Activated B cell treated with CpG ODN at 0.5 μM for 24 hours (primary cell): ENCODE results near the gene DNAJC4. TPM values are rescaled to one million over a fixed set of nuclear protein-coding genes. Genes with fewer than 3 reads are reported as not detected.
A peak's percentile ranks its signal among the peaks of the same experiment; 100 is the strongest.

ENCODE experiments used
- ATAC-seq: fragments of 200-7000 bp; cut with Tn5 transposase; one replicate; pipeline ENCODE4 v1.10.0; 2021; ENCODE audit warnings: low read depth, mild to moderate bottlenecking, moderate library complexity
- CTCF ChIA-PET: fragments of 350-600 bp; sonication (Branson Sonifier 250); formaldehyde crosslinking; loops from one replicate; lab custom pipeline; 2021; ENCODE audit warnings: antibody characterized with exemption; lab: Charles Lee
- POLR2A ChIA-PET: fragments of 350-600 bp; sonication (Branson Sonifier 250); formaldehyde crosslinking; loops from one replicate; lab custom pipeline; 2021; ENCODE audit warnings: antibody characterized with exemption; lab: Charles Lee
- DNase-seq: peaks from one replicate; pipeline ENCODE4 v3.0.0; 2022
- H3K27ac Mint-ChIP-seq: one replicate; pipeline ENCODE4 v1.8.0; 2020; ENCODE audit warnings: mixed read lengths
- H3K27me3 Mint-ChIP-seq: one replicate; pipeline ENCODE4 v1.8.0; 2021; ENCODE audit warnings: mixed read lengths
- H3K36me3 Mint-ChIP-seq: one replicate; pipeline ENCODE4 v1.8.0; 2021; ENCODE audit warnings: low read depth, mixed read lengths
- H3K4me1 Mint-ChIP-seq: one replicate; pipeline ENCODE4 v1.8.0; 2021; ENCODE audit warnings: mixed read lengths
- H3K4me3 Mint-ChIP-seq: one replicate; pipeline ENCODE4 v1.8.0; 2020; ENCODE audit warnings: mild to moderate bottlenecking, mixed read lengths
- H3K9me3 Mint-ChIP-seq: one replicate; pipeline ENCODE4 v1.8.0; 2020; ENCODE audit warnings: mixed read lengths
- CTCF ChIP-seq: fragments of 200-600 bp; IDR thresholded peaks from one replicate; pipeline ENCODE4 v1.8.0; 2022; ENCODE audit warnings: antibody characterized with exemption, mild to moderate bottlenecking
- intact Hi-C: fragments of 100-400 bp; cut with micrococcal nuclease; formaldehyde crosslinking; loops from one replicate; pipeline ENCODE4 v1.15.1; 2024
- total RNA-seq: library from RNA; stranded (reverse); gene quantifications from 2 replicates; pipeline ENCODE4 v1.2.3, GENCODE V29; 2022

DNAJC4 gene
- total RNA-seq, 1 donor from 2014 or later = 53.3 TPM

DNA sequence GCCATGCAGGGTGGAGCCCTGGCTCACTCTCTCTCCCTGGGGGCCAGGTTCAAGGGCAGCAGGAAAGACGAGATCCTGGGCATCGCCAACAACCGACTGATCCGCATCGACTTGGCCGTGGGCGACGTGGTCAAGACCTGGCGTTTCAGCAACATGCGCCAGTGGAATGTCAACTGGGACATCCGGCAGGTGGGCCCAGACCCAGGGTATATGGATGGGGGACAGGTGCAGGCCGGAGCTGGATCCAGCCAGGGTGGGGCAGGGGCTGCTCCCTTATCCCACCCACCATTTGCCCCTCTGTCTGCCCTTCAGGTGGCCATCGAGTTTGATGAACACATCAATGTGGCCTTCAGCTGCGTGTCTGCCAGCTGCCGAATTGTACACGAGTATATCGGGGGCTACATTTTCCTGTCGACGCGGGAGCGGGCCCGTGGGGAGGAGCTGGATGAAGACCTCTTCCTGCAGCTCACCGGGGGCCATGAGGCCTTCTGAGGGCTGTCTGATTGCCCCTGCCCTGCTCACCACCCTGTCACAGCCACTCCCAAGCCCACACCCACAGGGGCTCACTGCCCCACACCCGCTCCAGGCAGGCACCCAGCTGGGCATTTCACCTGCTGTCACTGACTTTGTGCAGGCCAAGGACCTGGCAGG lies 7.2 kb upstream of the DNAJC4 start:
- H3K36me3 Mint-ChIP-seq = peaks cover 40% of the 10 kb centered on the region
- H3K27me3 Mint-ChIP-seq = no peaks in the 10 kb centered on the region
- intact Hi-C loops = no loop called here
- ATAC-seq (no peak), DNase-seq (no peak)
- H3K9me3 Mint-ChIP-seq = no peaks in the 10 kb centered on the region
- peaks cover 24% of the 10 kb centered on the region for H3K4me1 Mint-ChIP-seq
- CTCF ChIA-PET = interaction anchor here (5.0 kb wide), 1 partner anchor 17 kb away, joined by 34 read pairs; the partner anchor contains the start of gene FERMT3
- no peak for TF ChIP-seq CTCF
- POLR2A ChIA-PET = interaction anchor here (0.7 to 12.7 kb wide), 7 partner anchors 14 to 1436 kb away, joined by 3 to 191 read pairs (median 4); partner anchors contain the start of genes FERMT3, FKBP2, STIP1 and TMEM179B
- H3K27ac Mint-ChIP-seq = no peak overlapping the region
- H3K4me3 Mint-ChIP-seq = no peak overlapping the region

DNA sequence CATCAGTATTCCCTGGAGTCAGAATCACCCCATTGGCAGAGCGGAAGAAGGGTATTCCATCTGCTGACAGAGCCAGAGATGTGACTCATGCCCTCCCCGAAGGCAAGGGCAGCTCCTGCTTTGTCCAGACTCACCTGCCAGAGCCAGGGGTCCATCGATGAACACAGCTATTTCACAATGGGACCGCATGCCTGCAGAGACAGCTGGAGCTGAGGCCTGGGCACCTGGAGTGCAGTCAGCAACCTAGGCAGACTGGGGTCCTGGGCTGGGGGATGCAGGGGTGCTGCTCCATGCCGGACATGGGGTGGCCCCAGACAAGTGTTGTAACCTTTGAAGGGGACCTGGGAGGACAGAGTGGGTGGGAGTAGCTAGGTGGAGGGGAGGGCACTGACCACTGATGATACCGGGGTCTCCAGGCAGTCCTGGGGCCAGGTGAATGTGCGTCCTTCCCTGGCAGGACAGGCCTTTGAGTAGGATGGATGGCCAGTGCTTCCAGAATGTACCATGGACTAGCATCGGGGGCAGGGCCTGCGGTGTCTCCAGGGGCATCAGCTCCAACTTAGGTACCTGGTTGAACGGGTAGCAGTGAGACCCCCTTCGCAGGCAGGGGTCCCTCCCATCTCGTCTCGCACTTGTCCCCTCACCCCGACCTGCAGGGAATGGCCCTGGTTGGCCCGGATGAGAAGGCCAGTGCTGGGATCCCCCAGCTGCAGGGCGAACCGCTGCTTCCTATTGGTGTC lies 6.0 kb upstream of the DNAJC4 start:
- peaks cover 29% of the 10 kb centered on the region for H3K36me3 Mint-ChIP-seq
- peak overlapping the region; percentile 87 for H3K4me3 Mint-ChIP-seq
- peaks cover 29% of the 10 kb centered on the region for H3K4me1 Mint-ChIP-seq
- DNase-seq (no peak), ATAC-seq (no peak)
- intact Hi-C loops = no loop called here
- no peak for TF ChIP-seq CTCF
- no peaks in the 10 kb centered on the region for H3K9me3 Mint-ChIP-seq
- ChIA-PET POLR2A (interaction anchor here (0.6 to 12.7 kb wide), 8 partner anchors 8 to 548 kb away, joined by 3 to 191 read pairs (median 4); partner anchors contain the start of genes FERMT3, FKBP2, STIP1 and VEGFB), CTCF (interaction anchor here (1.6 to 5.0 kb wide), 2 partner anchors 12 to 18 kb away, joined by 3 to 34 read pairs; partner anchors contain the start of gene FERMT3)
- peak overlapping the region; percentile 79 for H3K27ac Mint-ChIP-seq
- H3K27me3 Mint-ChIP-seq = no peaks in the 10 kb centered on the region

- ATAC-seq = no peak
- intact Hi-C loops = loop anchor here (1.0 kb wide), 1 partner anchor 76 kb away; no protein-coding TSS in a partner anchor
- Mint-ChIP-seq H3K27me3 (no peaks in the 10 kb centered on the region), H3K36me3 (peaks cover 23% of the 10 kb centered on the region), H3K4me3 (peak overlapping the region; percentile 87), H3K27ac (peak overlapping the region; percentile 79), H3K4me1 (peaks cover 36% of the 10 kb centered on the region), H3K9me3 (no peaks in the 10 kb centered on the region)
- DNase-seq = no peak
- no peak for TF ChIP-seq CTCF
- ChIA-PET POLR2A (interaction anchor here (1.2 to 12.7 kb wide), 5 partner anchors 9 to 45 kb away, joined by 5 to 191 read pairs (median 36); partner anchors contain the start of genes FERMT3 and STIP1), CTCF (interaction anchor here (1.6 to 5.0 kb wide), 2 partner anchors 13 to 19 kb away, joined by 3 to 34 read pairs; partner anchors contain the start of gene FERMT3)
Measured at GRCh38 chr11:64224891-64225607, 5.3 kb upstream of the DNAJC4 start.

DNA sequence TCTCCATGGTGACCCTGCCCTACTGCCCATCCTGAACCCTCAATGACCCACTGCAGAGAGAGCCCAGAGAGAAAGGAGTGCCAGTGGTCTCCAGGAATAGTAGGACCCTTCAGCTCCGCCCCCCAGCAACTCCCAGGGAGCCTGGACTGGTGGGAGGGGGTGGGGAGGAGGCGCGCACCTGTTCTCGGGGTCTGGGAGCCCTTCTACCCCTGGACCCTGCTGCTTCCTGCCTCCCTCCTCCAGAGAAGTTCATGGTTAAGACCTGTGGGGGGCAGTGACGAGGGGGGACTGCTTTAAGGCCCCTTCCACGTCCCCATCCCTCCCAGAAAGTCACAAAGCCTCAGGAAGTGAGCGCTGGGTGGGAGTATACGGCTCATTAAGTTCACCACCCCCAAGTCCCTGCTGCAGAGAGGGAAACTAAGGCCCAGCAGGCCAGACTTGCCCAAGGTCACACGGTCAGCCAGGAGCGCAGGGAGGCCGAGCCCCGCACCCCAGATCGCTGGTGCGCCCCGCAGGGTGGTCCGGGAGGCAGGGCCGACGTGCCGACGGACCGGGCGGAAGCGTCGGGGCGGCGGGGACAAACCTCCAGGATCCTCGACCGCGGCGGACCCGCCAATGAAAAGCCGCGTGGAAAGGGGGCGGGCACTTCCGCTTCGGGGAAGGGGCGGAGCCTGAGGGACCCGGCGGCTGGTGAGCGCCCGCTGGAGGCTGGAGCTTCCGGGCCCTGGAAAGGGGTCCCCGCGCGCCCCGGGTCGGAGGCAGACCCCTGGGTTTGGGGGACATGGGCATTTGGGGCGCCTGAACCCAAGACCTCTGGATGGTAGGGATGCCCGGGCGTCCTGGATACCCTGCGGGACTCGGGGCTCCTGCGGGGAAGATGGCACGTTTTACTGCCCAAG lies 4.5 kb upstream of the DNAJC4 start, which contains the start of the genes NUDT22 and TRPT1:
Gene NUDT22, plus strand, starts transcription at position 667 of the 899 bp plus-strand sequence. CDS start 379 bp downstream, outside the sequence.
Gene TRPT1, minus strand, starts transcription at position 579 of the 899 bp plus-strand sequence. Its CDS starts 326 bp downstream, at position 253.
- DNase-seq (peak; percentile 95), ATAC-seq (peak; percentile 56)
- ChIA-PET CTCF (interaction anchor here (1.6 to 5.0 kb wide), 3 partner anchors 9 to 19 kb away, joined by 3 to 34 read pairs (median 6); partner anchors contain the start of gene FERMT3), POLR2A (interaction anchor here (0.5 to 12.7 kb wide), 20 partner anchors 9 to 1618 kb away, joined by 3 to 191 read pairs (median 6); partner anchors contain the start of genes BAD, FERMT3, FKBP2 and PPP1R14B)
- H3K4me1 Mint-ChIP-seq = peaks cover 39% of the 10 kb centered on the region
- peak within 1 kb of the TSS; percentile 81 for H3K27ac Mint-ChIP-seq
- H3K27me3 Mint-ChIP-seq = no peaks in the 10 kb centered on the region
- H3K9me3 Mint-ChIP-seq = no peaks in the 10 kb centered on the region
- TF ChIP-seq CTCF = no peak
- peaks cover 17% of the 10 kb centered on the region for H3K36me3 Mint-ChIP-seq
- peak within 1 kb of the TSS; percentile 87 for H3K4me3 Mint-ChIP-seq
- intact Hi-C loops = loop anchor here (1.0 to 2.0 kb wide), 6 partner anchors 14 to 75 kb away; partner anchors contain the start of genes BAD and STIP1
